BJ (cell line): Measurements from ENCODE around the gene ZFYVE27. TPM values are rescaled to one million over a fixed set of nuclear protein-coding genes. Genes with fewer than 3 reads are reported as not detected.

Experiments used
- CTCF ChIA-PET: fragments of 350-600 bp; formaldehyde crosslinking; extraction: SDS; loops from one replicate; lab custom pipeline; 2021; ENCODE audit warnings: antibody characterized with exemption, inconsistent platforms; lab: Yijun Ruan, JAX
- POLR2A ChIA-PET: fragments of 300-600 bp; sonication (Branson Sonifier 250); formaldehyde crosslinking; extraction: SDS; loops from one replicate; lab custom pipeline; 2021; ENCODE audit warnings: antibody characterized with exemption; lab: Charles Lee
- DNase-seq: peaks from one replicate; pipeline ENCODE4 v3.0.0-alpha.2; 2011; ENCODE audit warnings: low read depth
- H3K27me3 ChIP-seq: 2 replicates; pipeline ENCODE4 v1.6.0; 2011; ENCODE audit warnings: low read length; ENCODE audit not compliant: control insufficient read depth, insufficient read depth
- H3K36me3 ChIP-seq: 2 replicates; pipeline ENCODE4 v1.5.1; 2011; ENCODE audit warnings: low read length; ENCODE audit not compliant: control insufficient read depth, insufficient read depth
- H3K4me3 ChIP-seq: 2 replicates; pipeline ENCODE4 v1.5.1; 2011; ENCODE audit warnings: low read depth, mild to moderate bottlenecking, control low read depth, low read length
- polyA plus RNA-seq: library from polyadenylated mRNA; depleted of rRNA; stranded (reverse); fragments of >200 nt; gene quantifications from 2 replicates; pipeline ENCODE4 v1.2.3, GENCODE V29; 2011
- TF ChIP-seq, protein P1 (sequence below): IDR thresholded peaks from 2 replicates; pipeline ENCODE4 v1.5.1; 2011; ENCODE audit warnings: low read depth, mild to moderate bottlenecking, control low read depth, inconsistent platforms, low read length, moderate library complexity; ENCODE audit not compliant: insufficient read depth

ZFYVE27 gene
- polyA plus RNA-seq, 1 experiment: 22.9 TPM

DNA sequence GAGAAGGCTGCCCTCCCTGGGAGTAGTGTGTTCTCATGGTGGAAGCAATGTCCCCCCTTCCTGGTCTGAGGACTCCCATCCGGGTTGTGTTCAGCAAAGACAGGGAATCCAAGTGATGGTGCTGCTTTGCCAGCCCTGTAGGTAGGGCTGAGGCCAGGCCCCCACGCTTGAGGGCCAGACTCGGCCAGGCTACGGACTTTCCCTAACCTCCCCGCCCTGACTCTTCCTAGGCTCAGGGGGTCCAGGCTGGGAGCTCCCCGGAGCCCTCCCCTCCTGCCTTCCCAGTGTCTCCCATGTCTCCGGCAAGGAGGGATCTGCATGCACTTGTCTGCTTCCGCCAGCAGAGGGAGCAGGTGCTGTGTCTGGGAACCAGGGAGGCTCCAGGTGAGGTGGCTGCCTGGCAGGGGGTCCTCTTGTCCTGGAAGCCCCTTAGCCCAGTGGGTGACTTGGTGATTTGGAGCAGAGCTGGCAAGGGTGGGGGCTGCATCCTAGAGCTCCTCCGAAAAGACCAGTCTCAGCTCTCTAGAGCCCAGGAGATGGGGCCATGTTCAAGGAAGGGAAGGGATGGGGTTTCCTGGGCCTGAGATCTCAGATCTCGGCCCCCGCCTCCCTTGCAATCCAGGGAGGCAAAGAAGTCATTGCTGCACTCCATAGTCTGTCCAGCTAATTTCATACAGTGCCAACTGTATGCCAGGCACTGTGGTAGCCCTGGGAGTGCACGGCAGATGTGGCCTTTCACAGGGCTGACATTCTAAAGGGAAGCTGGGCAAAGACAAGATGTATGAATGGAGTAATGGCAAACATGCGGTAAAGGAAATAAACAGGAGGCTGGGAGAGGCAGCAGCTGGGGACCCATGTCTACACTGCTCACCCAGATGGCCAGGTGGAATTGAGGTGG is 55.1 kb downstream of the ZFYVE27 start:
- ChIA-PET POLR2A (interaction anchor here (0.6 kb wide), 1 partner anchor 339 kb away, joined by 3 read pairs; no protein-coding TSS in a partner anchor), CTCF (interaction anchor here (0.6 to 11.0 kb wide), 37 partner anchors 9 to 344 kb away, joined by 3 to 160 read pairs (median 5); partner anchors contain the start of gene SFRP5)
- Histone ChIP-seq H3K27me3 (peaks cover 7% of the 10 kb centered on the region), H3K36me3 (no peaks in the 10 kb centered on the region), H3K4me3 (no peak overlapping the region)
- TF ChIP-seq, protein P1, sequence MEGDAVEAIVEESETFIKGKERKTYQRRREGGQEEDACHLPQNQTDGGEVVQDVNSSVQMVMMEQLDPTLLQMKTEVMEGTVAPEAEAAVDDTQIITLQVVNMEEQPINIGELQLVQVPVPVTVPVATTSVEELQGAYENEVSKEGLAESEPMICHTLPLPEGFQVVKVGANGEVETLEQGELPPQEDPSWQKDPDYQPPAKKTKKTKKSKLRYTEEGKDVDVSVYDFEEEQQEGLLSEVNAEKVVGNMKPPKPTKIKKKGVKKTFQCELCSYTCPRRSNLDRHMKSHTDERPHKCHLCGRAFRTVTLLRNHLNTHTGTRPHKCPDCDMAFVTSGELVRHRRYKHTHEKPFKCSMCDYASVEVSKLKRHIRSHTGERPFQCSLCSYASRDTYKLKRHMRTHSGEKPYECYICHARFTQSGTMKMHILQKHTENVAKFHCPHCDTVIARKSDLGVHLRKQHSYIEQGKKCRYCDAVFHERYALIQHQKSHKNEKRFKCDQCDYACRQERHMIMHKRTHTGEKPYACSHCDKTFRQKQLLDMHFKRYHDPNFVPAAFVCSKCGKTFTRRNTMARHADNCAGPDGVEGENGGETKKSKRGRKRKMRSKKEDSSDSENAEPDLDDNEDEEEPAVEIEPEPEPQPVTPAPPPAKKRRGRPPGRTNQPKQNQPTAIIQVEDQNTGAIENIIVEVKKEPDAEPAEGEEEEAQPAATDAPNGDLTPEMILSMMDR: peak; percentile 97
- DNase-seq: no peak

DNA sequence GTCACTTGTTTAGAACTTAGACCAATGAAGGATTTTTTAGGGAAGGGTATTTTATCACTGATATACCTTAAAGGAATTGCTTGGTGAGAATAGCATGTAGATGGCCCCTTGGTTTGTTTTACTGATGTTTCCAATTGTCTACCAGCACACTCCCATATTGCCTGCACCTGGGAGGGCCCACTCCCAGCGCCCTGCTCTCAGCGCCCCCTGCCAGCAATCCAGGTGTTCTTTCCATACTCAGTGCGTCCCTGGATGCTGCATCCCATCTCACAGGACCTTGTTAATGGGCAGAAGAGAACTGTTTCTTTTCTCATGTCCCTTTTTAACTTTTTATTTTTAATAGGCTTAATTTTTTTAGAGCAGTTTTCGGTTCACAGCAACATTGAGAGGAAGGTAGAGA is 59.0 kb downstream of the ZFYVE27 start:
- ChIA-PET CTCF (interaction anchor here (11.0 kb wide), 1 partner anchor 74 kb away, joined by 160 read pairs; no protein-coding TSS in a partner anchor), POLR2A (no interaction called here)
- no peak for DNase-seq
- TF ChIP-seq, protein P1: no peak
- H3K36me3 ChIP-seq: no peaks in the 10 kb centered on the region
- no peak overlapping the region for H3K4me3 ChIP-seq
- H3K27me3 ChIP-seq: peaks cover 9% of the 10 kb centered on the region

DNA sequence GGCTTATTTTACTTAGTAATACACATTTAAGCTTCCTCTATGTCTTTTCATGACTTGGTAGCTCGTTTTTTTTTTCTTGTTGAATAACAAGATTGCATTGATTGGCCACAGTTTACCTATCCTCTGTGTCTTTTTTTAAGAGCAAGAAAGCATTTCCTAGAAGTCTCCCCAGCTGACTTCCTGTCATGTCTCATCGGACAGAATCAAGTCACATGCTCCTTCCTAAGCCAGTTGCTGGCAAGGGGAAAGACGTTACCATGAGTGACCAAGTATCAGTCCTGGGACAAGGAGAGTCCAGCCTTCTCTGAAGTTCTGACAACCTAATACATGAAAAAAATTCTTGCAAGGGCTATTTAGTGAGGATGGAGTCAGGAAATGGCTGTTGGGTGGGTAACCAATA is 59.7 kb downstream of the ZFYVE27 start:
- no peaks in the 10 kb centered on the region for H3K36me3 ChIP-seq
- no peak for DNase-seq
- H3K27me3 ChIP-seq: peaks cover 15% of the 10 kb centered on the region
- no peak overlapping the region for H3K4me3 ChIP-seq
- CTCF ChIA-PET: interaction anchor here (11.0 kb wide), 1 partner anchor 73 kb away, joined by 160 read pairs; no protein-coding TSS in a partner anchor
- TF ChIP-seq, protein P1: no peak
- POLR2A ChIA-PET: no interaction called here

DNA sequence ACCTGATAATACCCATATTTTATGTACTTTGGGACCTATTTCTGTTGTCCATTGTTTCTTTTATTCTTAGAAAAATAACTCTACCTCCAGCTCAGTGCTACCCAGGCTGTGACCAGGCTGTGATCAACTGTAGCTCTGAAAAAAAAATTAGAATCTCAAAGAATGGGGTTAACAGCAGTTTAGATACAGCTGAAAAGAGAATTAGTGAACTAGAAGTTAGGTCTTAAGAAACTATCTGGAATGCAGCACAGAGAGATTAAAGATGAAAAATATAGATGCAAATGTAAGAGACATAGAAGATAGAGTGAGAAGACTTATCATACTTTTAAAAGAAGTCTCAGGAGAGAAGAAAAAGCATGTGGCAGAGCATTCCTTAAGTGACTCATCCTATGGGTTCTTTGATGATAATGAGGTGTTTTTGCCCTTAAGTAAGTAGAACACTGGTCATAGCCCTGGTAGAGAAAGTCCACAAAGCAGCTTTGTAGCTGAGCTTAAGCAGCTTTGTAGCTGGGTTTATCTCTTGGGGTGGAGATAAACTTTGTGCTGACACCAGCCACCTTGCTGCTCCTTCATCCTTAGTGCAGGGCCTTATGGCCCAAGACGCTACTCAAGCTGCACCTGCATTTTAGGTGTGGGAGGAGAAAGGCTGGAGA is 62.2 kb downstream of the ZFYVE27 start:
- no peak for DNase-seq
- no peaks in the 10 kb centered on the region for H3K36me3 ChIP-seq
- H3K4me3 ChIP-seq: no peak overlapping the region
- H3K27me3 ChIP-seq: peaks cover 15% of the 10 kb centered on the region
- ChIA-PET POLR2A (no interaction called here), CTCF (interaction anchor here (2.0 kb wide), 1 partner anchor 70 kb away, joined by 10 read pairs; no protein-coding TSS in a partner anchor)
- TF ChIP-seq, protein P1: no peak

DNA sequence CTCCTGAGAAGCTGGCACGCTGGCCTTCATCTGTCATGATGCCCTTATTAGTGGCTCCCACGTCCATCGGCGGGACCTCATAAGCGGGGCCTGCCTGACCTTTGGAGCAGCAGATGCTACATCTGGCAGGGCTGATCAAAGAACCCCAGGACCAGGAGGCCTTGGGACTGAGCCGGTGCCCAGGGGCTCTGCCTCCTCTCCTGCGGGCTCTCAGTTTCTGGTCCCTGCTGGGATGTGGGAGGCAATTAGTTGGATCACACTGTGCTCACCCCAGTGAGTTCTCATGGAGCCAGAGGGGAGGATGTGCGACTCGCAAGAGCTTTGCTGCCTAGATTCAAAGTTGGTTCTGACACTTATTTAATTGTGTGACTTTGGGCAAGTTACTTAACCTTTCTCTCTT is 63.5 kb downstream of the ZFYVE27 start:
- no peak overlapping the region for H3K4me3 ChIP-seq
- ChIA-PET POLR2A (no interaction called here), CTCF (interaction anchor here (2.0 to 2.6 kb wide), 2 partner anchors 8 to 68 kb away, joined by 10 to 17 read pairs; no protein-coding TSS in a partner anchor)
- TF ChIP-seq, protein P1: no peak
- peaks cover 13% of the 10 kb centered on the region for H3K27me3 ChIP-seq
- H3K36me3 ChIP-seq: no peaks in the 10 kb centered on the region
- no peak for DNase-seq
